Activated T-helper 1 cell treated with anti-CD3 and anti-CD28 coated beads, Interleukin-12 subunit alpha, Interleukin-12 subunit beta, Interleukin-2, Interleukin-4 antibody, amounts not matched to agents 30 ng/mL and 10 ng/mL and 1 ng/mL, durations not matched to agents 14 hours and 24 hours and 36 hours (primary cell): Measurements from ENCODE around the gene BTBD2. TPM values are rescaled to one million over a fixed set of nuclear protein-coding genes. Genes with fewer than 3 reads are reported as not detected.

Experiments
- DNase-seq: peaks from one replicate; pipeline ENCODE4 v3.0.0; 2021; ENCODE audit warnings: low spot score
- H3K27ac Mint-ChIP-seq: one replicate; pipeline ENCODE4 v1.8.0; 2021; ENCODE audit warnings: mild to moderate bottlenecking, mixed read lengths
- H3K27me3 Mint-ChIP-seq: one replicate; pipeline ENCODE4 v1.8.0; 2022; ENCODE audit warnings: mild to moderate bottlenecking, moderate library complexity, mixed read lengths; ENCODE audit not compliant: insufficient read depth
- H3K36me3 Mint-ChIP-seq: one replicate; pipeline ENCODE4 v1.8.0; 2021; ENCODE audit warnings: low read depth, mixed read lengths
- H3K4me1 Mint-ChIP-seq: one replicate; pipeline ENCODE4 v1.8.0; 2021; ENCODE audit warnings: low read depth, mixed read lengths
- H3K4me3 Mint-ChIP-seq: one replicate; pipeline ENCODE4 v1.8.0; 2021; ENCODE audit warnings: mild to moderate bottlenecking, moderate library complexity, mixed read lengths
- H3K9me3 Mint-ChIP-seq: one replicate; pipeline ENCODE4 v1.8.0; 2021; ENCODE audit warnings: mixed read lengths
- intact Hi-C: fragments of 100-400 bp; cut with micrococcal nuclease; formaldehyde crosslinking; loops from one replicate; pipeline ENCODE4 v1.15.1; 2024
- total RNA-seq: library from RNA; stranded (reverse); gene quantifications from 2 replicates; pipeline ENCODE4 v1.2.3, GENCODE V29; 2022

The BTBD2 gene
- total RNA-seq, 1 donor from 2014 or later, result 27.5 TPM

- no peak for DNase-seq
- Mint-ChIP-seq H3K36me3 (no peaks in the 10 kb centered on the region), H3K4me3 (peak overlapping the region; percentile 57), H3K9me3 (no peaks in the 10 kb centered on the region), H3K4me1 (peaks cover 27% of the 10 kb centered on the region), H3K27ac (peak overlapping the region; percentile 62), H3K27me3 (no peaks in the 10 kb centered on the region)
- intact Hi-C loops, result no loop called here
Measured at GRCh38 chr19:2056837-2057192, 41.3 kb upstream of the BTBD2 start.

- Mint-ChIP-seq H3K36me3 (no peaks in the 10 kb centered on the region), H3K27ac (peak overlapping the region; percentile 84), H3K9me3 (no peaks in the 10 kb centered on the region), H3K4me1 (peaks cover 31% of the 10 kb centered on the region), H3K27me3 (no peaks in the 10 kb centered on the region), H3K4me3 (peak overlapping the region; percentile 73)
- DNase-seq, result no peak
- intact Hi-C loops, result no loop called here
Measured at GRCh38 chr19:2055931-2056836, 40.7 kb upstream of the BTBD2 start.

GRCh38 chr19:2054763-2055162 is 39.2 kb upstream of the BTBD2 start:
- H3K4me1 Mint-ChIP-seq, result peaks cover 21% of the 10 kb centered on the region
- H3K27me3 Mint-ChIP-seq, result no peaks in the 10 kb centered on the region
- peak overlapping the region; percentile 60 for H3K4me3 Mint-ChIP-seq
- H3K27ac Mint-ChIP-seq, result peak overlapping the region; percentile 90
- no peaks in the 10 kb centered on the region for H3K36me3 Mint-ChIP-seq
- intact Hi-C loops, result no loop called here
- no peak for DNase-seq
- H3K9me3 Mint-ChIP-seq, result no peaks in the 10 kb centered on the region

GRCh38 chr19:2053601-2054389 is 38.3 kb upstream of the BTBD2 start:
- DNase-seq, result no peak
- intact Hi-C loops, result no loop called here
- H3K4me3 Mint-ChIP-seq, result no peak overlapping the region

GRCh38 chr19:2051773-2052704 is 36.5 kb upstream of the BTBD2 start:
- Mint-ChIP-seq H3K4me1 (peaks cover 27% of the 10 kb centered on the region), H3K36me3 (no peaks in the 10 kb centered on the region)

More at GRCh38 chr19:2053601-2054389, 38.3 kb upstream of the BTBD2 start:
- peak overlapping the region; percentile 63 for H3K27ac Mint-ChIP-seq
- H3K4me1 Mint-ChIP-seq, result peaks cover 26% of the 10 kb centered on the region
- no peaks in the 10 kb centered on the region for H3K9me3 Mint-ChIP-seq
- no peaks in the 10 kb centered on the region for H3K27me3 Mint-ChIP-seq
- no peaks in the 10 kb centered on the region for H3K36me3 Mint-ChIP-seq

GRCh38 chr19:2050991-2051772 is 35.7 kb upstream of the BTBD2 start, which contains the start of gene MKNK2:
Gene MKNK2 (minus strand): TSS chr19:2051244. CDS start chr19:2050851, 393 bp downstream.
- Mint-ChIP-seq H3K27me3 (no peaks in the 10 kb centered on the region), H3K36me3 (no peaks in the 10 kb centered on the region), H3K27ac (peak within 1 kb of the TSS; percentile 87), H3K4me3 (peak within 1 kb of the TSS; percentile 87), H3K9me3 (no peaks in the 10 kb centered on the region), H3K4me1 (peaks cover 27% of the 10 kb centered on the region)
- intact Hi-C loops, result loop anchor here (1.0 kb wide), 4 partner anchors 9 to 45 kb away; partner anchors contain the start of genes IZUMO4 and MOB3A
- DNase-seq, result peak; percentile 92

More at GRCh38 chr19:2051773-2052704, 36.5 kb upstream of the BTBD2 start:
- Mint-ChIP-seq H3K4me3 (peak overlapping the region; percentile 76), H3K27me3 (no peaks in the 10 kb centered on the region), H3K9me3 (no peaks in the 10 kb centered on the region), H3K27ac (peak overlapping the region; percentile 85)
- intact Hi-C loops, result loop anchor here (1.0 kb wide), 4 partner anchors 9 to 44 kb away; partner anchors contain the start of genes IZUMO4 and MOB3A
- DNase-seq, result no peak

GRCh38 chr19:2050349-2050990 is 35.0 kb upstream of the BTBD2 start:
- intact Hi-C loops, result no loop called here
- H3K27ac Mint-ChIP-seq, result peak overlapping the region; percentile 87
- H3K4me3 Mint-ChIP-seq, result peak overlapping the region; percentile 87
- peak; percentile 40 for DNase-seq
- peaks cover 23% of the 10 kb centered on the region for H3K4me1 Mint-ChIP-seq
- no peaks in the 10 kb centered on the region for H3K9me3 Mint-ChIP-seq
- no peaks in the 10 kb centered on the region for H3K27me3 Mint-ChIP-seq
- H3K36me3 Mint-ChIP-seq, result no peaks in the 10 kb centered on the region

GRCh38 chr19:2049741-2050348 is 34.3 kb upstream of the BTBD2 start:
- intact Hi-C loops, result no loop called here
- no peaks in the 10 kb centered on the region for H3K36me3 Mint-ChIP-seq

GRCh38 chr19:2048959-2049740 is 33.6 kb upstream of the BTBD2 start:
- peak overlapping the region; percentile 87 for H3K27ac Mint-ChIP-seq
- intact Hi-C loops, result no loop called here
- H3K36me3 Mint-ChIP-seq, result no peaks in the 10 kb centered on the region
- no peaks in the 10 kb centered on the region for H3K27me3 Mint-ChIP-seq
- no peak for DNase-seq
- peaks cover 20% of the 10 kb centered on the region for H3K4me1 Mint-ChIP-seq
- H3K4me3 Mint-ChIP-seq, result peak overlapping the region; percentile 87
- no peaks in the 10 kb centered on the region for H3K9me3 Mint-ChIP-seq

More at GRCh38 chr19:2049741-2050348, 34.3 kb upstream of the BTBD2 start:
- Mint-ChIP-seq H3K27me3 (no peaks in the 10 kb centered on the region), H3K4me1 (peaks cover 21% of the 10 kb centered on the region), H3K9me3 (no peaks in the 10 kb centered on the region), H3K4me3 (peak overlapping the region; percentile 87), H3K27ac (peak overlapping the region; percentile 87)
- DNase-seq, result peak; percentile 66

GRCh38 chr19:2048104-2048958 is 32.8 kb upstream of the BTBD2 start:
- Mint-ChIP-seq H3K4me3 (peak overlapping the region; percentile 87), H3K27me3 (no peaks in the 10 kb centered on the region), H3K36me3 (no peaks in the 10 kb centered on the region), H3K9me3 (no peaks in the 10 kb centered on the region), H3K4me1 (peaks cover 20% of the 10 kb centered on the region), H3K27ac (no peak overlapping the region)
- intact Hi-C loops, result no loop called here
- no peak for DNase-seq
